ENCODE results near the gene AK8. TPM values are rescaled to one million over a fixed set of nuclear protein-coding genes. Genes with fewer than 3 reads are reported as not detected.

The AK8 gene
- polyA plus RNA-seq, 3 donors: 0.08 TPM; not detected in 2

GRCh38 chr9:132756214-132756845 lies 121.8 kb downstream of the AK8 start:
- Mint-ChIP-seq H3K27me3 (ENCODE audit: low read depth in 3 of 3) (peaks cover 5 to 9% (median 6%) of the 10 kb centered on the region in 3 donors), H3K4me1 (no peaks in the 10 kb centered on the region), H3K4me3 (no peak overlapping the region), H3K27ac (no peak overlapping the region), H3K36me3 (no peaks in the 10 kb centered on the region), H3K9me3 (no peaks in the 10 kb centered on the region)
- no peak for DNase-seq
- no peak overlapping the region for H2AFZ ChIP-seq (ENCODE audit: insufficient read depth, low read depth, low read length, poor library complexity, severe bottlenecking)
- H3K27me3 ChIP-seq (ENCODE audit: control insufficient read depth in 2 of 2, insufficient read depth in 2 of 2, low read length in 2 of 2): no peaks in the 10 kb centered on the region
- TF ChIP-seq, protein P1, sequence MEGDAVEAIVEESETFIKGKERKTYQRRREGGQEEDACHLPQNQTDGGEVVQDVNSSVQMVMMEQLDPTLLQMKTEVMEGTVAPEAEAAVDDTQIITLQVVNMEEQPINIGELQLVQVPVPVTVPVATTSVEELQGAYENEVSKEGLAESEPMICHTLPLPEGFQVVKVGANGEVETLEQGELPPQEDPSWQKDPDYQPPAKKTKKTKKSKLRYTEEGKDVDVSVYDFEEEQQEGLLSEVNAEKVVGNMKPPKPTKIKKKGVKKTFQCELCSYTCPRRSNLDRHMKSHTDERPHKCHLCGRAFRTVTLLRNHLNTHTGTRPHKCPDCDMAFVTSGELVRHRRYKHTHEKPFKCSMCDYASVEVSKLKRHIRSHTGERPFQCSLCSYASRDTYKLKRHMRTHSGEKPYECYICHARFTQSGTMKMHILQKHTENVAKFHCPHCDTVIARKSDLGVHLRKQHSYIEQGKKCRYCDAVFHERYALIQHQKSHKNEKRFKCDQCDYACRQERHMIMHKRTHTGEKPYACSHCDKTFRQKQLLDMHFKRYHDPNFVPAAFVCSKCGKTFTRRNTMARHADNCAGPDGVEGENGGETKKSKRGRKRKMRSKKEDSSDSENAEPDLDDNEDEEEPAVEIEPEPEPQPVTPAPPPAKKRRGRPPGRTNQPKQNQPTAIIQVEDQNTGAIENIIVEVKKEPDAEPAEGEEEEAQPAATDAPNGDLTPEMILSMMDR (IDR thresholded peaks at IDR 0.05): no peak
- H3K9me3 ChIP-seq (replicated peaks in 1 of 2; ENCODE audit: control insufficient read depth in 1 of 2, insufficient read depth in 1 of 2, low read length in 2 of 2): no peaks in the 10 kb centered on the region
- no peak overlapping the region for H3K4me2 ChIP-seq (replicated peaks; ENCODE audit: extremely low read depth, low read length, poor library complexity, severe bottlenecking)
- no peaks in the 10 kb centered on the region for H3K4me1 ChIP-seq (ENCODE audit: control insufficient read depth in 1 of 2, insufficient read depth in 2 of 2, low read length in 2 of 2)
- no peaks in the 10 kb centered on the region for H3K79me2 ChIP-seq (ENCODE audit: insufficient read depth, low read length)
- no peak overlapping the region for H3K4me3 ChIP-seq (replicated peaks in 1 of 3; ENCODE audit: low read depth in 2 of 3, low read length in 3 of 3)
- intact Hi-C loops (cut with micrococcal nuclease): no loop called here
- 97% methylated on average over 11 of the region's 18 CpGs for WGBS (ENCODE audit: insufficient coverage)
- H4K20me1 ChIP-seq (ENCODE audit: insufficient read depth, low read length): no peaks in the 10 kb centered on the region
- no peaks in the 10 kb centered on the region for H3K36me3 ChIP-seq (replicated peaks in 1 of 2; ENCODE audit: control insufficient read depth in 1 of 2, insufficient read depth in 2 of 2, low read length in 2 of 2)
- H3K9ac ChIP-seq (ENCODE audit: insufficient read depth, low read length, poor library complexity, severe bottlenecking): no peak overlapping the region
- H3K27ac ChIP-seq (ENCODE audit: low read depth in 1 of 2, low read length in 2 of 2): no peak overlapping the region

DNA sequence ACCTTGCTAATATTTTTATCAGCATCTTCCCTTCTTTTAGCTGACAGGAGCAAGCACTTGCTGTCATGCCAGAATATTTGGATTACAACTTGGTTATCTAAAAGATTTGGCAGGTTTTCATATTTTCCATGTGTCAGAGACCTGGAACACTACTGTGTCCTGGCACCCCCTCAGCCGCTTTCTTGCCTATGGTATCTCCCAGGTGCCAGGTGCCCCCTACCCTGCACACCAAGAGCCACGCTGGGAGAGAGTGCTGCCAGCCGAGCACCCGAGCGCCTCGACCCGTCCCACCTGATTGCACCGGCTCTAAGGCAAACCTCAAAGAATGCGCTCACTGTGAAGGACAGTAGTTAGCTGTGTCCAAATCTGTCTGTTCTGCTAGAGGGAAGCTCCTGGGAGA lies 123.0 kb downstream of the AK8 start:
- Histone ChIP-seq H3K36me3 (replicated peaks in 1 of 2; ENCODE audit: control insufficient read depth in 1 of 2, insufficient read depth in 2 of 2, low read length in 2 of 2) (no peaks in the 10 kb centered on the region), H3K27me3 (ENCODE audit: control insufficient read depth in 2 of 2, insufficient read depth in 2 of 2, low read length in 2 of 2) (no peaks in the 10 kb centered on the region), H3K9me3 (replicated peaks in 1 of 2; ENCODE audit: control insufficient read depth in 1 of 2, insufficient read depth in 1 of 2, low read length in 2 of 2) (no peaks in the 10 kb centered on the region), H3K27ac (ENCODE audit: low read depth in 1 of 2, low read length in 2 of 2) (no peak overlapping the region), H3K4me2 (replicated peaks; ENCODE audit: extremely low read depth, low read length, poor library complexity, severe bottlenecking) (no peak overlapping the region), H3K4me1 (ENCODE audit: control insufficient read depth in 1 of 2, insufficient read depth in 2 of 2, low read length in 2 of 2) (no peaks in the 10 kb centered on the region), H3K79me2 (ENCODE audit: insufficient read depth, low read length) (no peaks in the 10 kb centered on the region), H2AFZ (ENCODE audit: insufficient read depth, low read depth, low read length, poor library complexity, severe bottlenecking) (no peak overlapping the region), H3K4me3 (replicated peaks in 1 of 3; ENCODE audit: low read depth in 2 of 3, low read length in 3 of 3) (no peak overlapping the region), H3K9ac (ENCODE audit: insufficient read depth, low read length, poor library complexity, severe bottlenecking) (no peak overlapping the region), H4K20me1 (ENCODE audit: insufficient read depth, low read length) (no peaks in the 10 kb centered on the region)
- H3K36me3 Mint-ChIP-seq: no peaks in the 10 kb centered on the region
- H3K27ac Mint-ChIP-seq: no peak overlapping the region
- DNase-seq: no peak
- H3K9me3 Mint-ChIP-seq: no peaks in the 10 kb centered on the region
- TF ChIP-seq, protein P1 (IDR thresholded peaks at IDR 0.05): no peak
- intact Hi-C loops (cut with micrococcal nuclease): no loop called here
- H3K27me3 Mint-ChIP-seq (ENCODE audit: low read depth in 3 of 3): peaks cover 1 to 11% (median 7%) of the 10 kb centered on the region in 3 donors
- H3K4me3 Mint-ChIP-seq: no peak overlapping the region
- no peaks in the 10 kb centered on the region for H3K4me1 Mint-ChIP-seq
- WGBS (ENCODE audit: insufficient coverage): 98% methylated on average over 9 of the region's 9 CpGs
